GM13977 (cell line): ENCODE results near the gene JMJD6.

Experiments used
- DNase-seq: peaks from one replicate; pipeline ENCODE4 v3.0.0; 2012; ENCODE audit warnings: low spot score
- CTCF ChIP-seq: IDR thresholded peaks from 2 replicates; pipeline ENCODE4 v1.5.1; 2012; ENCODE audit warnings: mild to moderate bottlenecking, control low read depth; ENCODE audit not compliant: insufficient read depth; ENCODE audit errors: extremely low read depth, missing control alignments
- in situ Hi-C: fragments of 300-500 bp; cut with MboI; formaldehyde crosslinking; loops from one replicate; pipeline ENCODE4 v1.12.0; 2022; ENCODE audit warnings: low sequenced_read_pairs, low pct_unique_long_range_greater_than_20kb, mixed read lengths, inconsistent platforms; ENCODE audit not compliant: unreplicated experiment

Gene JMJD6

GRCh38 chr17:76707985-76708807 is 18.2 kb downstream of the JMJD6 start:
- in situ Hi-C loops = no loop called here
- TF ChIP-seq CTCF = no peak
- no peak for DNase-seq

- TF ChIP-seq CTCF = no peak
- in situ Hi-C loops = no loop called here
- DNase-seq = no peak
Measured at GRCh38 chr17:76706817-76707216, 19.6 kb downstream of the JMJD6 start.

- in situ Hi-C loops = no loop called here
- TF ChIP-seq CTCF = no peak
- DNase-seq = no peak
Measured at GRCh38 chr17:76704805-76705204, 21.6 kb downstream of the JMJD6 start.

DNA sequence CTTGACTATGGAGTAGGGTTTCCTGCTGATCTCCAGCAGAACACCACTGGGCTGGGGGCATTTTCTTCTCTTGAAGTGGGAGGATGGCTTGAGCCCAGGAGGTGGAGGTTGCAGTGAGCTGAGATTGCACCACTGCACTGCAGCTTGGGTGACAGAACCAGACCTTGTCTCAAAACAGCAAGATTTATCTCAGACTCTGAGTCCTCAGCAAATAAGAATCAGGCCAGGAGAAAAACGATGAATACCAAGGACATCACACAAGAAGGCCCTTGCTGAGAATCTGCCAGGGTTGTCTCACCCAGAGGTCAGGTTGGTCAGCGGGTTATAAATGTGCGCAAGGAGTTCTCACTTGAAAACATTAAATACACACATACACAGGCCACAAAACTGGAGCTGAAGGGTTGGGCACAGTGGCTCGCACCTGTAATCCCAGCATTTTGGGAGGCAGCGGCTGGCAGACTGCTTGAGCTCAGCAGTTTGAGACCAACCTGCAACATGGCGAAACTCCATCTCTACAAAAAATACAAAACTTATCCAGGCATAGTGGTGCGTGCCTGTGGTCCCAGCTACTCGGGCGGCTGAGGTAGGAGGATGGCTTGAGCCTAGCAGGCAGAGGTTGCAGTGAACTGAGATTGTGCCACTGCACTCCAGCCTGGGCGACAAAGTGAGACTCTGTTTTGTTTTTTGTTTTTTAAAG is 23.3 kb downstream of the JMJD6 start:
- in situ Hi-C loops = no loop called here
- no peak for DNase-seq

DNA sequence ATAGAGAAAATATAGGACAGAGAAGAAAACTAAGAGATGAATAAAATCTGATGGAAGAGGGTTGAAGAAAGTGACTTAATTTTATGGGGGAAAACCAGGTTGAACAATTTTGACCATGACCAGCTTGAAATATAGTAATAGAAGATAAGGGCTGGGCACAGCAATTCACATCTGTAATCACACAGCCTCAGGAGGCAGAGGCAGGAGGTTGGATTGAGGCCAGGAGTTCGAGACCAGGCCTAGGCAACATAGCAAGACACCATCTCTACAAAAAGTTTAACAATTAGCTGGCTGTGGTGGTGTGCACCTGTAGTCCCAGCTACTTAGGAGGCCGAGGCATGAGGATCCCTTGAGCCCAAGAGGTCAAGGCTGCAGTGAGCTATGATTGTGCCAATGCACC is 24.3 kb downstream of the JMJD6 start:
- in situ Hi-C loops = no loop called here
- DNase-seq = no peak
- no peak for TF ChIP-seq CTCF

More for the DNA sequence above, 23.3 kb downstream of the JMJD6 start:
- TF ChIP-seq CTCF = no peak

- no peak for TF ChIP-seq CTCF
- no peak for DNase-seq
- in situ Hi-C loops = no loop called here
Measured at GRCh38 chr17:76701471-76701967, 24.9 kb downstream of the JMJD6 start.
